Measurements from ENCODE around the gene P4HTM.

The P4HTM gene, protein sequence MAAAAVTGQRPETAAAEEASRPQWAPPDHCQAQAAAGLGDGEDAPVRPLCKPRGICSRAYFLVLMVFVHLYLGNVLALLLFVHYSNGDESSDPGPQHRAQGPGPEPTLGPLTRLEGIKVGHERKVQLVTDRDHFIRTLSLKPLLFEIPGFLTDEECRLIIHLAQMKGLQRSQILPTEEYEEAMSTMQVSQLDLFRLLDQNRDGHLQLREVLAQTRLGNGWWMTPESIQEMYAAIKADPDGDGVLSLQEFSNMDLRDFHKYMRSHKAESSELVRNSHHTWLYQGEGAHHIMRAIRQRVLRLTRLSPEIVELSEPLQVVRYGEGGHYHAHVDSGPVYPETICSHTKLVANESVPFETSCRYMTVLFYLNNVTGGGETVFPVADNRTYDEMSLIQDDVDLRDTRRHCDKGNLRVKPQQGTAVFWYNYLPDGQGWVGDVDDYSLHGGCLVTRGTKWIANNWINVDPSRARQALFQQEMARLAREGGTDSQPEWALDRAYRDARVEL

DNA sequence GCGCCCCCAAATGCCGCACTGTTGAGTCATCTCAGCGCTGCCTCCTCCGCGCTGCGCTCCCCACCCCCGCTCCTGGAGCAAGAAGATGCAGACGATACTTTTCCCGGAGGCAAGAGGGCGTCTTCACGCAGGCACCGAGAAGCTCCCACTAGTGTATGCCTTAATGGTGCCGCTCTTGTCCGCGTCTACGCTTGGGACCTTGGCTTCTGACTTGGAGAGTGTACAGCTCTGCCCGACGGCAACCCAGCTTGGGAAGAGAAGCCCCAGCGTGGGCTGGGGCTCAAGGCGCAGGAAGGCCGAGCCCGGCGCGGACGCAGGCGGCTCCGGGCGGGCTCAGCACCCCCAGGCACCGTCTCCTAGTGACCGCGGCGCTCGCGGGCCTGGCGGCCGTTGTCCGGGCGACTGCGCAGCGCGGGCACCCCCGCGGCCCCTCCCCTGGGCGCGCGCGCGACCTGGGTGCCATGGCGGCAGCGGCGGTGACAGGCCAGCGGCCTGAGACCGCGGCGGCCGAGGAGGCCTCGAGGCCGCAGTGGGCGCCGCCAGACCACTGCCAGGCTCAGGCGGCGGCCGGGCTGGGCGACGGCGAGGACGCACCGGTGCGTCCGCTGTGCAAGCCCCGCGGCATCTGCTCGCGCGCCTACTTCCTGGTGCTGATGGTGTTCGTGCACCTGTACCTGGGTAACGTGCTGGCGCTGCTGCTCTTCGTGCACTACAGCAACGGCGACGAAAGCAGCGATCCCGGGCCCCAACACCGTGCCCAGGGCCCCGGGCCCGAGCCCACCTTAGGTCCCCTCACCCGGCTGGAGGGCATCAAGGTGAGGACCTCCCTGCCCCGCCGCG, at the start of gene P4HTM:
Gene P4HTM (plus strand): TSS at position 446 of the 840 bp plus-strand sequence. CDS start 16 bp downstream, at position 462.
- DNase-seq = peak; percentile 89

DNA sequence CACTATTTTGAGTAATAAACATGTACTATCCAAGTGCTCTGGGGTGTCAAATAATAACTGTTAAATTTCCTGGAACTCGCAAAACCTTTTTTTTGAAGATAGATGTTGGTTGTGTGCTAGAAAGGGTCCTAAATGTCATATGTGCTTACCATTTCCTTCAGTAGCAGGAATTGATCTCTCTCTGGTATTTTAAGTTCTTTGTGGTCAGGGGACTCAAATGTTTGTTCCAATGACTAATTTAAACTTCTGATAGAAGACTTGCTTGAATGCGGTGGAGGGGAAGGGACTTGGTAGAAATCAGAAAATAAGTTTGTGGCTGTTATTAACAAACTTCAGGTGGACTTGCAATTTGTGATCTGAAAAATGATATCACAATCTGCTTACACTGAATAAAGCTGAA, 44.6 kb upstream of the P4HTM start:
- DNase-seq = peak; percentile 23

DNA sequence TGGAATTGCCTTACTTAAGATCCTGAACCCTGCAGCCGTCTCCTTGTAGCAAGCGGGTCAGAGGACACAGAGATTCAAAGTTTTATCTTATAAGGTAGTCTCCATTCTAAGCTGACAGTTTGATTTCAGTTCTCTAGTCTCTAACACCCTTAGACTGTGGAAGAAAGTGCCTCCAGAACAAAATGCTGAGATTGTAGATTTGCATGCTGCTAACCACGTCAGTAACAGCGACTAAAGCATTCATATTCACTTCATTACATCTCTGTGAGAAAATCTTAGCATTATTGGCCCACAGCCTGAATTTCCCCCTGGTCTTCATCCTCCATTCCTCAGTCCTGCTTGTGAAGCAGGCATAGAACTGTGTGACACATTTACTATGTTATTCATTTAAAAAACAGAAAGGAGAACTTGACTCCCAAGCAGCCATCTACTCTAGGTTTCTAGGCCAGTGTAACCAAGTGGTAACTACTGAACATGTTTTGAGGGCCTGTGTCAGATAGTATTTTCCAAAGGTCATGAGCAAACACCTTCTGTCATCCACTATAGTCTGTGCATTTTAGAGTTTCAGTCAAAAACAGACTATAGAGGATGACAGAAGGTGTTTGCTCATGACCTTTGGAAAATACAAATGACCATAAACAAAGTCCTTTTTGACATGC, 44.0 kb upstream of the P4HTM start:
- DNase-seq = no peak

DNA sequence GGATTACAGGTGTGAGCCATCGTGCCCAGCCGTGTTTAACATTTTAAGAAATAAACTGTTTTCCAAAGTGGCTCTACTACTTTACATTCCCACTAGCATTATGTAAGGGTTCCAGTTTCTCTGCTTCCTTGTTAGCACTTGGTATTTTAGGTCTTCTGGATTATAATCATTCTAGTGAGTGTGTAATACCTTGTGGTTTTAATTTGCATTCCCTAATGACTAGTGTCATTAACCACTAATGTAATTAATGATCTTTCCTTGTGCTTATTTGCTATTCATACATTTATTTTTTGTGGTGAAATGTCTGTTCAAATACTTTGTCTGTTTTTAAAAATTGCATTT, 40.7 kb upstream of the P4HTM start:
- DNase-seq = no peak

DNA sequence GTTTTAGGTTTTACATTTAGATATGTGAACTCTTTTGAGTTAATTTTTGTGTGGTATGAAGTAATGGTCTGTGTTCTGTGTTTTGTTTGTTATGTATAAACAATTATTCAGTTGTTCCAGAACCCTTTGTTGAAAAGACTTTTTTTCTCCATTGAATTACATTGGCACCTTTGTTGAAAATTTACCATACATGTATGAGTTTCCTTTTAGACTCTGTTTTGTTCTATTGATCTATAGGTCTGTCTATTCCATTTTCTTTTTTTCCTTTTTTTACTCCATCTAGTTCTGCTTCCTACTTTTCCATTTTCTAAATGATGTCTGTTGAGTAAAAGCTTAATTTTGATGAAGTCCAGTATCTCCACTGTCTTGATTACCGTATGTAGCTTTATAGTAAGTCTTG, 40.0 kb upstream of the P4HTM start:
- DNase-seq = no peak

DNA sequence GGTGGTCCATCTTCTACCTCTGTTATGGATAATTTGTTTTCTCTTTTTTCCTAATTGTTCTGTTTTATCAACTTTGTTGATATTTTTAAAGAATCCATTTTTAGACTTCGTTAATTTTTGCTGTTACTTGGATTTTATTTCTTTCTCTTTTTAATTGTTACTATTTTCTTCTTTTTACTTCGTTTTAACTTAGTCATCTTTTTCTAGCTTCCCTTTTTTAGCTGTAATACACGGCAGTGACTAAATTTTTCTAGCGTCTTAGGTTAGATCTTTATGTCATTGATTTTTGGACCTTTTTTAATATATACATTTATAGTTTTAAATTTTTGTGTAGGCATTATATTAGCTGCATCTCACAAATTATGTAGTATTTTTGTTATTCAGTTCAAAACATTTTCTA, 38.3 kb upstream of the P4HTM start:
- DNase-seq = no peak

DNA sequence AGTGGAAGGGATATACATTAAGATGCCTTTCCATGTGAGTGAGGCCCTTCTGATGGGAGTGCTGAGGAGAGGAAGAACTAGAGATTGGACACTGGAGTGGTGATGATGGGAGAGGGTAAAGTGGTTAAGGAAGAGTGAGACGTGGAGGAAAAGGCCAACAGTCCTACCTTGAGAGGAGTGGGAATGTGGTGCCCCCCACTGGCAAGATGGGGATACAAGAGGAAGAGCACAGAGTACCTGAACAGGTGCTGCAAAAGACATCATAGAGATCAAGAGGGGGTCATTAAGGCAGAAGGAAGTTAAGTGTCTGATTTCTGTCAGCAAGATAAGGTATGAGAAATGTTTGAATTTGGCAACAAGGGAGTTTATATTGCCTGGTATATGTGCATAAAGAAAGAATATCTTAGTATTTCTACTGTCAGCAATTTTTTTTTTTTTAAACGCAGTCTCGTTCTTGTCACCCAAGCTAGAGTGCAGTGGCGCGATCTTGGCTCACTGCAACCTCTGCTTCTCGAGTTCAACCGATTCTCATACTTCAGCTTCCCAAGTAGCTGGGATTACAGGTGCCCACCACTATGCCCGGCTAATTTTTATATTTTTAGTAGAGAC, 37.4 kb upstream of the P4HTM start:
- peak; percentile 39 for DNase-seq

DNA sequence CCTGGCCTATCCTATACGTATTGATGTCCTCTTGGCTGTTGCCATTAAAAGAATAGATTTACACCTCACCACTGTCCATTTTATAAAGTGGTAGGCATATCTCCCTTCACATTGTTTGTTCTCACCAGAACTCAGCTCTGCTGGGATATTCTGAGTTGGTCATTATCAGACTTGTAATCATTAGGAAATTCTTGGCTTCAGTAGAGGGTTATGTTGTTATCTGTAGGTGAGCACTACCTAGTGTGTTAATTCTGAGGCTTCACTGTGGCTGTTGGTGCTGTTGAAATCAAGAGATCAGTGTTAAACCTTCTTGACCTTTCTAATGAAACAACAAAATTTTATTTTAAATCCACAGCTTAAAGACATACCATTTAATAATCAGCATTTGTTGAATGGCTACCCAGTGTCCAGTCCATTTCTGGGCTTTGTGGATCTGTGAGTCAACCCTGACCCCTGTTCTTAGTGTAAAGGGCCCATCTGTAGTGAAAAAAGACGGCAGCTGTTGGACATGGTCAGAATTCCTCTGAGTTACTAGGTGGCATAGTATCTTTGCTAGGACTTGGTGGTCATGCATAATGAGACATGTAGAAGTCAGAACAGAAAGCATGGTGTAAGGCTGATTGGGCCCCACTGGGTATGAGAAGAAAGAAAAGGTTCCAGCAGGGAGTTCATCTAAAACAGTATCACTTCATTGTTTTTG, 32.9 kb upstream of the P4HTM start:
- no peak for DNase-seq

DNA sequence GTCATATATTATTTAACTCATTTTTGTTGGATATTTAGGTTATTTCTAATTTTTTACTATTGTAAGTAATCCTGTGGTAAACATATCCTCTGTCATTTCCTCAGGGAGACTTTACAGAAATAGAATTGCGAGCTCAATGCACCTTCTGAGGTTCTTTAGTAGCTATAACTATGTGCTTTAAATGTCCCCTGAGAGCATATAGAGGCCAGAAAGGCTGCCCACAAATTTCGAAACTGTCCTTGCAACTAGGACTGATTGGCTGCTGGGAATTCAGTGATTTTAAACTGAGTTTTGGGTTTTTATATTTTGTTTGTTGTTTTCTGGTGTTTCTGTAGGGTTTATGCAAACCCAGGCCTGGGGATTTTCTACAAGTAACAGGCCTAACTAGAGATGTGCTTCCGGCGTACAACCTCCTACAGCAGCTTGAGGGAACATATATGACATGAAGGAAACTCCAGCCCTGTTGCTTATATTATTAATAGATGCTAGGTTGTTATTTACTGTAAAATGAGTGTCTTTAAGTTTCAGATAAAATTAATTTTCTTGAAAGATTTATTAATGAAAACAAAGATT, 29.1 kb upstream of the P4HTM start:
- DNase-seq = no peak

DNA sequence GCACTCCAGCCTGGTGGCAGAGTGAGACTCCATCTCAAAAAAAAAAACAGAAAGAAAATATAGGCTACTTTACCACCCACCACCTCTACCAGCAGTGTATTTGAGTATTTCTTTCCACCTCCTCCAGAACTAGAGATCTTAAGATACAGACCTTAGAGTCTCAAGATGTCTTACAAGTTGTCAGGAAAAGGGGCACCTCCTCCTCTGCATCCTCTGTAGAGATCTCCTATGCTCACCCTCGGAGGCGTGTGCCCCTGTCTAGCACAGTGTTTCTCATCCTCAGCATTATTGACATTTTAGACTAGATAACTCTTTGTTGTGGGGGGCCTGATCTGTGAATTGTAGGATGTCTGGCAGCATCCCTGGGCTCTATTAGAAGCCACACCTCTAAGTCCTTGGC, 27.7 kb upstream of the P4HTM start:
- DNase-seq = no peak

DNA sequence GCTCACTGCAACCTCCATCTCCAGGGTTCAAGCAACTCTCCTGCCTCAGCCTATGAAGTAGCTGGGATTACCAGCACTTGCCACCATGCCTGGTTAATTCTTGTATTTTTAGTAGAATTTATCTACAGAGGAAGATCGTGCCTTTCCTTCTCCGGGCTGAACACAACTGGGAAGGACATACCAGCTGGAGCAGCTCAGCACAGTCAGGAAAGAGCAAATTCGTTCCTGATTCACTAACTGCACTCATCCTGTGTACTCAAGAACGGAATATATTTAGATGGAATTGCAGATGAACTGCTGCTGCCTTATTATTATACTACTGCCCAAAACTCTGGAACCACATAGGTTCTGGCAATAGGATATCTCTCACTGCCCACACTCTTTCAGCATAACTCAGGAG, 27.1 kb upstream of the P4HTM start:
- no peak for DNase-seq

DNA sequence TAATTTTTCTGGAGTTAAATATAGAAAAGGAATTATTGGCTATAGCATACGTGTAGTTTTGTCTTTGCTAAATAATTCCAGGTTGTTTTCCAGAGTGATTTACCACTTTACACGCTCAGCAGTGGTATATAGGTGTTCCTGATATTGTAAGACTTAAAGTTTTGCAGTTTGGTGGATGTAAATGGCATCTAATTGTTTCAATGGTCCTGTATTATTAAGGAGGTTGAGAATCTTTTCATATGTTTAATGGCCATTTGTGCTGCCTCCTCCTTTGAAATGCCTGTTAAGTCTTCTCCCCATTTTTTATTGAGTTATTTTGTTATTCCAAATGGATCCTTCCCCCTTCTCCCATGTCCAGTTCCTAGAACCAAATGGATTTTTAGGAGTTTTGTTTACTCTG, 26.4 kb upstream of the P4HTM start:
- DNase-seq = no peak

DNA sequence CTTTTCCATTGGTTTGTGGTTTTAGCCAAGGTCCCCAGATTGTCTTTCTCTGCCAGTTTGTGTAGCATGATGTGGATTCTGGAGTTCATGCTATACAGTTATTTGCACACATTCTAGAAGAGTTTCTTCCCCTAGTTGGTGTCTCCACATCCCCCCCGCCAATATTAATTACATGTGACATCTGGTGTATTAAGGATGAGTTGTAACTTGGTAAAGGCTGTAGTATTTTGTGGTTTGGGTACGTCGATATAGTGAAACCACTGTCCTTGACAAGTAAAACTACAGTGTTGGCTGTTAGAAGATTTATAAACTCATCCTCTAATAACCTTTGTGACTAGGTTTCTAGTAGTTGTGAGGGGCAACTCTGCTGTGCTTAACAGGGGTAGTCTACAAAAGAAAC, 23.7 kb upstream of the P4HTM start:
- DNase-seq = peak; percentile 33

DNA sequence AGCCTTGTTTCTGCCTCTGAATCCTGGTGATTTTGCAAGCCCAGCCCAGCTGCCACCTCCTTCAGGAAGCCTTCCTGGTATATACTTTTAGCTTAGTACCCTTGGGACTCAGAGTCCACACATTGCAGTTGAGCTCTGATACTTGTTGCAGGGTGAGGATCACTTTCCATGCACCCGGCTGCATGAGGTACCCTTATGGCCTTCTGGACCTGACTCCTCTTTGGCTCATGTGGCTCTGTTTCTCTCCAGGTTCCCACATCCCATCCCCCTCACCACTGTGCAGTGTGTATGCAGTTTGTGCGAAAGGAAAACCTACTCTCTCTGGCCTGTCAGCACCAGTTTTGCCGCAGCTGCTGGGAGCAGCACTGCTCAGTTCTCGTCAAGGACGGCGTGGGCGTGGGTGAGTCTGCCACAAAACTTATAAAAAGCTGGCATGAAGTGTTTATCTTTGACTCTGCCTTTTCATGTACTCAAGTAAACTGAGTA, 23.1 kb upstream of the P4HTM start:
- DNase-seq = peak; percentile 29

DNA sequence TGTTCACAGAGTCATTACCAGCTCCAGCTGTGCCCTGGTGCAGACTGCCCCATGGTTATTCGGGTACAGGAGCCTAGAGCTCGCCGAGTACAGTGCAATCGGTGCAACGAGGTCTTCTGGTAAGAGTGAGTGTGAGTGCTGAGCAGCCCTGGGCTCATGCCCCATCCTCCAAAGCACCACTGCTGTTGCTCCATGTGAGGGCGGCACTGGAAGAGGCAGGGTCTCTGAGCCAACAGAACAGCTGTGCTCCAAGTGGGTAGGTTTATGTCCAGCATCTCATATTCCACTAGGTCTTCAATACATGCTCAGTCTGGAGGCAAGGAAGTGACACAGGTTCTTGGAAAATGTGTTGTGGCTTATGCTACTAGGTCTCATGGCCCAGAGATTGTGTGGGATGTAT, 19.5 kb upstream of the P4HTM start:
- DNase-seq = no peak

DNA sequence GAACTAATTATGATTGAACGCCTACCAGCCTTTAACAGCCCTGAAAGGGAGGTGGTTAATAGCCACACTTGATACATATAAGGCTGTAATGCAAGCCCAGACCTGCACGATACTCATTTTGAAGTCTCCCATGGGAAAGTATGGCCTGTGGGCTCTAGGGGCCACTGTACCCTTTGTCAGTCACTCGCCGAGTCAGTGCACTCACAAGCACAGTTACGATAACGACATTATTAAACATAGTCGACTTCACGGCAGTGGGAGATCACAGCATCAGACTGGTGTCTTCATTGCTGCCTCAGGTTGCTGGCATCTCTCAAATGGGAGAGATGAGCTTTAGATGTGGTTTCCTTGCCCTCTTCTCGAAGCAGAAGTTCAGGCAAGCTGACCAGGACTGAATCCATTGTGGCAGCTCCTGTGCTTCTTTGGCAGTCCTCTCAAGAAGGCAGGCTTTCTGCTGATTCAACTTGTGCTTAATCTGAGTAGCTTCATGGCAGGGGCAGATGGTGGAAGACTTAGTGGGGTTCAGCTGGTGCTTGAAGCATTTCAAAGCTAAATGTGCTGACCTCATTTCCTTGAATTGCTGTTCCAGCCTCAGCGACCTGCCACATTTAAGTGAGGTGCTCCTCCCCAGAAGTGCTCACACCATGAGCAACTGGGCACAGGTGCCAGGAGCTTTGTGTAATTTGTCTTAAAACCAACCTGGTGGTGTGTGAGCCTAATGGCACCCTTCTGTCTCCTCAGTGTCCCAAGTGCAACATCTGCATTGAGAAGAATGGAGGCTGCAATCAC, 15.8 kb upstream of the P4HTM start:
- no peak for DNase-seq

DNA sequence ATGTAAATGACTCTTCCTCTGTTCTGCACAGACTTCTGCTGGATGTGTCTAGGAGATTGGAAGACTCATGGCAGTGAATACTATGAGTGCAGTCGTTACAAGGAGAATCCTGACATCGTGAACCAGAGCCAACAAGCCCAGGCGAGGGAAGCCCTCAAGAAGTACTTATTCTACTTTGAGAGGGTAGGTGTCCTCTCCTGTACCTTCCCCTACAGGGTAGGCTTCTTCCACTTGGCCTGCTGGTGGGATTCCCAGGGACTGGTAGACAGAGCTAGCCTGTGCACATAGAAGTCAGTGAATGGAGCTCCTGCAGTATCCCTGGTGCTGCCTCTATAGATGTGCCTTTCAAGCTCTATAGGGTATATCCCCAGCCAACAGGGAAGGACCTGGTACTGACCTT, 10.6 kb upstream of the P4HTM start:
- DNase-seq = no peak

DNA sequence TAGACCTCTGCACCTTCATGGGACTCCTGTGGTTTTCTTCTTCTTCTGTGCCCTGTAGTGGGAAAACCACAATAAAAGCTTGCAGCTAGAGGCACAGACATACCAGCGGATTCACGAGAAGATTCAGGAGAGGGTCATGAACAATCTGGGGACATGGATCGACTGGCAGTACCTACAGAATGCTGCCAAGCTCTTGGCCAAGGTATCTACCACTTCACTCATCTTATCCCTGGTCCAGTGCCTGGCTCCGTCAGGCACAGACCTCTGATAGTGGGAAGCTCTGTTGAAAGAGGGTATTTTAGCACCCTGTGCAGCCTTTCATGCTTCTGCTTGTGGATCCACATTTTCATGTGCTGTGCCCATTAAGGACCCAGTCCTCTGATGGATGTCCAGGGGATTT, 9.7 kb upstream of the P4HTM start:
- DNase-seq = no peak

DNA sequence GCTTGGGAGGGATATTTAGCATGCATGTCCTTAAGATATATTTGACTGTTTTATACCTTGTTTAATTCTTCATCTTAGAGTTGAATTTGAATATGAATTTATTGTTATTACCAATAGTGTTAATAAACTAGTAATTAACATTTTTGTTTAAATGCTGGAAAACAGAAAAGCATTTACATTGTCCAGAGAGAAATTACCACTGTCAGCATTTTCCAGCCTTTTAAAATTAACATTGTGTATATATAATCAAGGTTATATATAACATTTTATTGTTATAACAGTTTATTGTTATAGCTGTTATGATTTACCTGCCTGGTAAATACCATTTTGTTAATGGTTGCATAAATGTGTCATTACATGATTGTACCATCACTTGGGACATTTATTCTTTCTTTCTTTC, 8.0 kb upstream of the P4HTM start:
- no peak for DNase-seq

DNA sequence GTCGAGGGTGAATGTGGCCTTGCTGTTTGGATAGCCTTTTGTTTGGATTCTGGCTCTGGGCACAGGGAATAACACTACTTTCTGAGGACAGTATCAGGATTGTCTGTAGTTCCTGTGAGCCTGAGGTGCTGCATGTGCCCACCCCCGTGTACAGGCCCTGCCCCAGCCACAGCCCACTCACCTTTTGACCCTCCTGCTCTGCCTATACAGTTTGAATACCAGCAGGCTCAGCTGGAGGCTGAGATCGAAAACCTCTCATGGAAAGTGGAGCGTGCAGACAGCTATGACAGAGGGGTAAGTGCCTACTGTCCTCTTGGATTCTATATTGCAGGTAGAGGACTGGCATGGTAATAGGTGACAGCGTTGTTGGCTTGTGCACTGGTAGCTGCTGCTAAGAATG, 7.4 kb upstream of the P4HTM start:
- DNase-seq = no peak

DNA sequence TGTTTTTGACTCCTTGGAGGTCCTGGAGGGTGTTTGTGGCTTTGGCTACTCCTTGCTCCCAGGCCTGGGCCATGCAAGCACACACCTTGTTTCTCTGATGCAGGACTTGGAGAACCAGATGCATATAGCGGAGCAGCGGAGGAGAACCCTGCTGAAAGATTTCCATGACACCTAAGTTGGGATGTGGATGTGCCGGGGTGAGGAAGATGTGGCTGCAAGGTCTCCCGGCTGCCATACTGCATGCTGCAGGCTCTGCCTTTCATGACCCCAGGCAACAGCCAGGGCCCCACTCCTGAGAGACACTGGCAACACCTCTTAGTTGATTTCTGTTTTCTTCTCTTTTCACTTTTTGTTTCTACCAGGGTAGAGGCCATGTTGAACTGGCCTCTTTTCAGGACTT, 6.9 kb upstream of the P4HTM start:
- DNase-seq = no peak
